NCI-H1436 (cell line): Measurements from ENCODE around the gene PCCA.
"Not testable (repeated sequence)": the region's sequence is repeated elsewhere in the genome, so short reads cannot be mapped to it uniquely, and the experiment has no call there.

Source experiments
- DNase-seq: peaks from one replicate; lab custom pipeline; 2025; lab: John Stamatoyannopoulos, UW

The PCCA gene

DNA sequence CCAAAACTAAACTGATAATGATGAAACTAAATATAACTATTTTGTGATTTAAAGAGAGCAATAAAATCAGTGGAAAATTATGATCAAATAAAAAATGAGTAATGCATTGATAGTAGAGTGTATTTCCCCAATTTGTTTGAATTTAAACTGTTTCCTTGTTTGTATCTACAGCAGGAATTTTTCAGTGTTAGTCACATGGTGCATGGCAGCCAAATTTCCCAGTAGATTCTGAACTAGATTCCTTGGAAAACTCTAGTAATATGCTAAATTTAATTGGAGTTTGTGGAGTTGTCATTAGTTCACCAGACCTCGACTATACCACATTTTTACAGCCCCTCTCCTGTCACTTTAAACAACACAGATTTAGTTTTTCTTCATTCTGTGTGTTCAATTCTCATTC, 156.2 kb downstream of the PCCA start:
- DNase-seq: no peak

- DNase-seq: no peak
Observed at GRCh38 chr13:100247937-100248336, 159.0 kb downstream of the PCCA start.

GRCh38 chr13:100254002-100254401, 165.1 kb downstream of the PCCA start:
- no peak for DNase-seq

- DNase-seq: no peak
Observed at GRCh38 chr13:100262404-100262803, 173.5 kb downstream of the PCCA start.

DNA sequence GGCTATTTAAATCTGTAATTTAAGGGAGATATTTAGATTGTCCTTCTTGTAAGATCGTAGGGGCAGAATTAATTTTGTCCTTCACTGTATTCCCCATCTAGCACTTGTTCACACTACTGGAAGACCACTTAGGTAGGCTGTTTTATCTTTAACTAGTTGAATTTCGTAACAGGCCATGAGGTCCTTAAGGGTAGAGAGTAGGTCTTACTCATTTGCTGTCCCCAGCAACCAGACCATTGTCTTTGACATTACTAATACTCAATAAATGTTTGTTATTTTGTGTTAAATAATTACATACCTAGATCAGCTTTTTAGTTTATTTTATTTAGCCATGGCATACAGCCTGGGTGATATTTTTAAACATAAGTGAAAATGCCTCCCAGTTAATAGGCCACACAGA, 177.1 kb downstream of the PCCA start:
- DNase-seq: no peak

- DNase-seq: no peak
Observed at GRCh38 chr13:100269837-100270236, 180.9 kb downstream of the PCCA start.

DNA sequence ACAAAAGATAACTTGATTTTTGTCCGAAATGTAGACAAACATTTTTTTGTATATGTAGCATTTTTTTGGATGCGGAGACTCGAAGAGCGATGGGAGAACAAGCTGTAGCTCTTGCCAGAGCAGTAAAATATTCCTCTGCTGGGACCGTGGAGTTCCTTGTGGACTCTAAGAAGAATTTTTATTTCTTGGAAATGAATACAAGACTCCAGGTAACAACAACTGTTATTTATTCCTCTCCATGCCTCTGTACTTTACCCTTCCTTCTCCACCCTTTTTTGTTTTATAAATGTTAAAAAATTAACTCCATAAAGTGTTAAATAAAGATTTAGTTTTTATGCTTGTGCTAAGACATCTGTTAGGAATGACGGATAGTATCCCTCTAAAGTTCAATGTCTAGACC, 184.2 kb downstream of the PCCA start:
- no peak for DNase-seq

DNA sequence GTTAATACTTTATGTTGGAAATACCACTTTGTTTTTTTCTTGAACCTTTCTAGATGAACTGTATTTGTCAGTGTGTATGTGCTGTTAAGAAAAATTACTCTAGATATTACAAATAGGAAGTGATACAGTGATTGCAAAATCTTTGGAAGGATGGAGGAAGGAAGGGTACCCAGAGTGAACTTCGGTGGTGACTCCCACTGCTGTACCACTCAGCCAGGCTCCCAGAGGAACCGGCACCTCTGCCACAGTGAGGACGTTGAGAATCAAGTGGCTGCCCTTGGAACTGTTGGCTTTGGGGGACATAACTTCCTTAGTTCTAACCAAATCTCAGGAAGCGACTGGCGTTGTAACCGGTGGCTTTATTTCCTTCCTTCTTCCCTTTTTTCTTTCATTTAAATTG, 184.7 kb downstream of the PCCA start:
- no peak for DNase-seq

- DNase-seq: no peak
Observed at GRCh38 chr13:100274942-100275506, 186.1 kb downstream of the PCCA start.

DNA sequence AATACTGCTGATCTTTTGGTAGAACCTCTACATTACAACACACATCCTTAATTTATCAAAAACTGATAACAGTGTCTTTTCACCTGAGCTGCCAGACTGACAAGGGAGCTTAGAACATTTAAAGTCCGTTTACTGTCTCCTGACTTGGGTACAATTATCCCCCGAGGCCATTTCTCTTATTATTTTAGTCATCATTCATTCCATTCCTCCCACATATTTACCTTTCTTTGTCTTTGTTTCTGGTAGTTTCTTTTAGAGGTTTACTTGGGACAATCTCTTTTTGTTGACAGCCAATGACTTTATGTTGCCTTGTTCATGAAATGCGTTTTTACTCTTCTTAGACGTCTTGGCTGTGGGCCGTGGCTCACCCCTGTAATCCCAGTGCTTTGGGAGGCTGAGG, 186.9 kb downstream of the PCCA start:
- DNase-seq: no peak

GRCh38 chr13:100280681-100281080, 191.8 kb downstream of the PCCA start:
- DNase-seq: no peak

GRCh38 chr13:100282306-100282705, 193.4 kb downstream of the PCCA start:
- DNase-seq: not testable (repeated sequence)

GRCh38 chr13:100290165-100290801, 201.4 kb downstream of the PCCA start:
- no peak for DNase-seq

DNA sequence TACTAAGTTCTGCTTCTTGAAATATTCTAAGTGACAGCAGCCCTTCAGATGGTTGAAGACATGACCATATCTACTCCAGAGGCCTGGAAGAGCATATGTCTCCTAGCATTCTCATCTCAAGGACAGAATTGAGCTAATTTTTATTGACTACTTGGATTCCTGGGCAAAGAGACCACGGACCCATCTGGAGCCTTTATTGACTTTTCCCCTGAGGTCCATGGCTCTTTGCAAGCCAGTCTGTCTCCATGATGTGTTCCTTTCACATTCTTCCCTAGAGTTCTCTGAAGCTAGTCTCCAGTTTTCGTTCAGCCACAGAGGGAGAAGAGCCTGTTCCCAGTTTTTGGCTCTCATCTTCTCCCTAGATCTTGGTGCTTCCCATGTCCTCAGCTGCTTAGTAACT, 202.7 kb downstream of the PCCA start:
- DNase-seq: no peak

DNA sequence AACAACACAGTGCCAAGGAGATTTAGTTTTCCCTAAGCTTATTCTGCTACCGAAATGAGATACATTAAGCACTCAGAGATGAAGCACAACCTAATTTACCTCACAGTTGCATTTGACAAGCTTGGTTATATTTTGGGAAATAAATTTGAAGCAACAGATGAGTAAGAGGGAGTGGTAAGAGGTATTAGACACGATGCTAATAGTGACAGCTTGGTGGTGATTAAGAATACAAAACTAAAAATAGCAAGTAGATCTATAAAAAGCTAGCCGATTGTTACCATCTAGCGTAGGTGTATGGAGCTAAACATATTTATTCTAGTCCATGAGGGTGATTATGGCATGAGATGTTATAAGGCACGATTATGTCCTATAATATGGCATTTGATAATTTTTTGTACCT, 208.5 kb downstream of the PCCA start:
- no peak for DNase-seq

GRCh38 chr13:100298116-100298681, 209.3 kb downstream of the PCCA start:
- DNase-seq: no peak

GRCh38 chr13:100298691-100299090, 209.8 kb downstream of the PCCA start:
- no peak for DNase-seq

GRCh38 chr13:100300243-100300642, 211.3 kb downstream of the PCCA start:
- no peak for DNase-seq

DNA sequence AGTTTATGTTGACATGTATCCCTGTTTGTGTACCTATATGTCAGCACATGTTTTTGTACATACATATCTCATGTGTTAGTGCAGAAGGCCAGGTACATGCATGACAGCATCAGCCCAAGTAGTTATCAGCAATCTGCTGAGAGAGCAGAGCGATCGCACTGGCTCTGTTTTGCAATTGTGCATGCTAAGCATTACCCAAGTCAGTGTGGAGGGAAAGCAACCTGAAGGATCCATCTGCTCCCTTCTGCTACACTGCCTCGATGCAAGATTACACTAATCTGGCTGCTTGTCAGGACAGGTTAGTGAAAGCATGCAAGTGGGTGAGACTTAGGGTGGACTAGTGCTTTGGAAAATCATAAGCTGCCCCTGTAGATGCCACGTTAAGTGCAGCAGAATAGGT, 211.8 kb downstream of the PCCA start:
- DNase-seq: no peak

- no peak for DNase-seq
Observed at GRCh38 chr13:100301418-100301817, 212.5 kb downstream of the PCCA start.

DNA sequence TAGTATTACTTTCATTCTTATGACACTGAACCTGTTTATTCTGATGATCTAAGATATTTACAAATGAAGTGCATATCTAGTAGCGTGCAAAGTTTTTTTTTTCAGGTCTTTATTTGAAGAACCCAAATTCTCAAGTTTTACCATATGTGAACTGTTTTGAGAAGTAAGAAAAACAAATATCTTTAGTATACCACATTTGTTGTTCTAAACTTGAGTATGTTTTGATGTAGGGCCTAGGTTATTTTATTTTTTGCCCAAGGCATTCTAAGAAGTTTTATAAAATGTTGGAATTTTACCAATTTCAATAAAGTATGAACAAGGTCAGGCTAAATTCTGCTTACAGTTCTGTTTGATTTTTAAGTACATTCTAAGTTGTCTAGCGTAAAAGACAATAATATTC, 213.5 kb downstream of the PCCA start:
- DNase-seq: no peak

DNA sequence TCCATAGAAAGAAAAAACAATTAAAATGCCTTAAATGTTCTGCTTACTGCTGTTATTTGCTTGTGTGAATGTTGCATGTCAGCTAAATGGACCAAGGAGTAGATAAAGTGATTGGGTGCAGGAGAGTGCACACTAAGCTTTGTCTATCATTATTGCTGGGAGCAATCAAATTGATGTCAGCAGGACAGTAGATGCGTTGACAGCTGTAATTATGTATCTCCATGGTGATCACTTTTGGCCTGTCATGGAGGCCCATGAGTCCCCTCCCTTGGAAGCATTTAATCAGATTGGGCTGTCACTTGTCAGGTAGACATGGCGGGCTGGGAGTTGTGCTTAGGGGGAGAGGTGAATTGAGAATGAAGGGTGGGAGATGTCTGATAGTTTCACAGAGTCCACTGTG, 215.3 kb downstream of the PCCA start:
- DNase-seq: no peak

DNA sequence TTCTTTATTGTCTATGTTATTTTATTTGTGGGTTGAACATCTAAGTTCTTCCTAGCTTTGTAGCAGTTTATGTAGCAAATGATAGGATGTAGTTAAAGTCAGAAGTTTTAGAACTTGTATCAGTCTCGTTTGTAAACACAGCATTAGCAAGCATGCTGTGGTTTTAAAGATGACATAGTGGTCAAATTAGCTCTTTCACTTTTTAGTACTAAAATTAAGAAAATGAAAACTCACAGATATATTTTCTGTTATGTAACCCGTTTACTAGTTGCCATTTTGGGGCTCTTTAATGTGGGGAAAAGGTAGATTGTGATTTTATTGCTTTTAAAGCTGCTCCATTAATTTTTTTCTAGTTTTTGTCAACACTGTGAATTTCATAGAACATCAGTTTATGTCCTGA, 216.5 kb downstream of the PCCA start:
- no peak for DNase-seq

DNA sequence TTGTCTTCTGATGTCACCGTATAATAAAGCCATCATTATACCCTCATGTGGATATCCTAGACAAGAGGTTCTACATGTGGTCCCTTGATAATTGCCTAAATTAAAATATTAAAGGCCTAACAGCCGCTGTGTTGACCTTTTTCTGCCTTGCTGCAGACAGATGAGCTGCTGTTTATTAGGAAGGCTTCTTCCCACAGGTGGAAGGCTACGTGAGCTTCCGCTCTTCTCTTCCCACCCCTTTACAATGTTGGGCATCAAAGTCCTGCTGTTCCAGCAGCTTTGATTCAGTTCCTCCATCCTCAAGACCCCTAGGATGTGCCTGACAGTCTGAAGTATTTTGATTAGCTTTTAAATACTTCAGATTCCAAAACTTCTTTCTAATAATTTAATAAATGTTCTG, 217.1 kb downstream of the PCCA start:
- peak; percentile 8 for DNase-seq
